Measurements from ENCODE around the gene HTR1D.

- TF ChIP-seq CTCF (optimal IDR thresholded peaks at IDR 0.05 in 1 of 3, IDR thresholded peaks at IDR 0.05 in 1 of 3, conservative IDR thresholded peaks at IDR 0.05 in 1 of 3; ENCODE audit: extremely low read depth in 1 of 3, insufficient read depth in 2 of 3, low read length in 3 of 3) (no peak), EZH2 (IDR thresholded peaks at IDR 0.05; ENCODE audit: low read length) (no peak)
Measured at GRCh38 chr1:23208527-23208926, 8.8 kb downstream of the HTR1D start.

All from keratinocyte (primary cell).